Smooth muscle cell (in vitro differentiated cells): ENCODE results near the gene CTNS. TPM values are rescaled to one million over a fixed set of nuclear protein-coding genes. Genes with fewer than 3 reads are reported as not detected.

Source experiments
- DNase-seq: peaks from one replicate; lab custom pipeline; 2025; ENCODE audit not compliant: unreplicated experiment; lab: John Stamatoyannopoulos, UW
- H2AFZ ChIP-seq: fragments of 200-600 bp; sonication (generic); 2 replicates; pipeline ENCODE4 v1.6.0; 2016; ENCODE audit warnings: antibody characterized with exemption, low read depth, mild to moderate bottlenecking
- H3F3A ChIP-seq: fragments of 200-600 bp; sonication (generic); 2 replicates; pipeline ENCODE4 v1.6.0; 2017; ENCODE audit warnings: antibody characterized with exemption, low read depth
- H3K27ac ChIP-seq: fragments of 200-600 bp; sonication (generic); 2 replicates; pipeline ENCODE4 v1.5.1; 2016; ENCODE audit warnings: low read depth, mild to moderate bottlenecking
- H3K27me3 ChIP-seq: fragments of 200-600 bp; sonication (generic); 2 replicates; pipeline ENCODE4 v1.6.1; 2016; ENCODE audit warnings: low read depth, mild to moderate bottlenecking
- H3K36me3 ChIP-seq: fragments of 200-600 bp; sonication (generic); 2 replicates; pipeline ENCODE4 v1.5.1; 2016; ENCODE audit warnings: low read depth
- H3K4me1 ChIP-seq: fragments of 200-600 bp; sonication (generic); 2 replicates; pipeline ENCODE4 v1.5.1; 2016; ENCODE audit warnings: low read depth
- H3K4me2 ChIP-seq: fragments of 200-600 bp; sonication (generic); 2 replicates; pipeline ENCODE4 v1.6.0; 2016; ENCODE audit warnings: mild to moderate bottlenecking
- H3K4me3 ChIP-seq: fragments of 200-600 bp; sonication (generic); 2 replicates; pipeline ENCODE4 v1.5.1; 2016; ENCODE audit warnings: mild to moderate bottlenecking
- H3K79me2 ChIP-seq: fragments of 200-600 bp; sonication (generic); 2 replicates; pipeline ENCODE4 v1.6.0; 2016; ENCODE audit warnings: low read depth, mild to moderate bottlenecking
- H3K9ac ChIP-seq: fragments of 200-600 bp; sonication (generic); 2 replicates; pipeline ENCODE4 v1.6.0; 2016; ENCODE audit warnings: low read depth
- H3K9me3 ChIP-seq: fragments of 200-600 bp; sonication (generic); replicated peaks from 2 replicates; pipeline ENCODE4 v1.5.1; 2016; ENCODE audit warnings: low read depth
- H4K20me1 ChIP-seq: fragments of 200-600 bp; sonication (generic); 2 replicates; pipeline ENCODE4 v1.6.0; 2016; ENCODE audit warnings: low read depth
- CTCF ChIP-seq: fragments of 200-600 bp; sonication (generic); IDR thresholded peaks from 2 replicates; pipeline ENCODE4 v1.5.1; 2017; ENCODE audit warnings: borderline replicate concordance, mild to moderate bottlenecking, antibody characterized with exemption; ENCODE audit not compliant: insufficient read depth, poor library complexity, severe bottlenecking
- WGBS: methylation state at CpG from one replicate; pipeline ENCODE4 v1.1.7; 2016; ENCODE audit warnings: low lambda C conversion rate; 5-methylcytosine and 5-hydroxymethylcytosine counted together
- polyA plus RNA-seq: library from polyadenylated mRNA; unstranded; fragments of >200 nt; fragmentation: Nextera tagmentation; extraction: Ambion mirVana; gene quantifications from 2 replicates; pipeline ENCODE4 v1.2.1, GENCODE V29; 2016
- total RNA-seq: library from RNA; depleted of rRNA; stranded (reverse); fragments of >200 nt; gene quantifications from 2 replicates; pipeline ENCODE4 v1.2.3, GENCODE V29; 2014

CTNS gene
- 20.6 and 24.9 TPM in 2 replicates for total RNA-seq
- polyA plus RNA-seq, result 13.7 and 15.8 TPM in 2 replicates

GRCh38 chr17:3636154-3636907, at the start of gene CTNS, which contains the start of gene SHPK:
Gene CTNS, plus strand, starts transcription at chr17:3636760. Its CDS starts 3,447 bp downstream, at chr17:3640207.
Gene SHPK, minus strand, starts transcription at chr17:3636250. Its CDS starts 31 bp downstream, at chr17:3636219.
- H2AFZ ChIP-seq, result no peak within 1 kb of the TSS
- H3K27me3 ChIP-seq, result no peaks in the 10 kb centered on the region
- peak within 1 kb of the TSS; percentile 97 for H3K4me2 ChIP-seq
- peak within 1 kb of the TSS; percentile 67 for H3K27ac ChIP-seq
- peaks cover 6% of the 10 kb centered on the region for H3K4me1 ChIP-seq
- WGBS, result under 1% methylated on average over 63 of the region's 68 CpGs
- H3K4me3 ChIP-seq, result peak within 1 kb of the TSS; percentile 82
- H3K36me3 ChIP-seq, result no peaks in the 10 kb centered on the region
- H3K9ac ChIP-seq, result peak within 1 kb of the TSS; percentile 85
- H4K20me1 ChIP-seq, result no peaks in the 10 kb centered on the region
- H3F3A ChIP-seq, result no peaks in the 10 kb centered on the region
- H3K79me2 ChIP-seq, result peaks cover 8% of the 10 kb centered on the region
- no peaks in the 10 kb centered on the region for H3K9me3 ChIP-seq
- TF ChIP-seq CTCF, result no peak
- peak; percentile 83 for DNase-seq

GRCh38 chr17:3589784-3590183, 46.8 kb upstream of the CTNS start:
- Histone ChIP-seq H3K27ac (no peak overlapping the region), H4K20me1 (no peaks in the 10 kb centered on the region), H3K9ac (no peak overlapping the region), H3K4me1 (no peaks in the 10 kb centered on the region), H2AFZ (no peak overlapping the region), H3K27me3 (no peaks in the 10 kb centered on the region), H3K79me2 (no peaks in the 10 kb centered on the region), H3K4me2 (no peak overlapping the region), H3F3A (no peaks in the 10 kb centered on the region), H3K4me3 (no peak overlapping the region), H3K36me3 (no peaks in the 10 kb centered on the region), H3K9me3 (no peaks in the 10 kb centered on the region)
- 97% methylated on average over 22 of the region's 22 CpGs for WGBS
- no peak for TF ChIP-seq CTCF
- no peak for DNase-seq

- 97% methylated on average over 15 of the region's 15 CpGs for WGBS
- Histone ChIP-seq H3K27me3 (no peaks in the 10 kb centered on the region), H3K36me3 (no peaks in the 10 kb centered on the region), H3K4me3 (no peak overlapping the region), H3K4me2 (no peak overlapping the region), H4K20me1 (no peaks in the 10 kb centered on the region), H3K4me1 (no peaks in the 10 kb centered on the region), H3K9me3 (no peaks in the 10 kb centered on the region), H3F3A (no peaks in the 10 kb centered on the region), H3K79me2 (no peaks in the 10 kb centered on the region), H3K9ac (no peak overlapping the region), H3K27ac (no peak overlapping the region), H2AFZ (no peak overlapping the region)
- no peak for DNase-seq
- TF ChIP-seq CTCF, result no peak
Measured at GRCh38 chr17:3590231-3590630, 46.3 kb upstream of the CTNS start.

- no peaks in the 10 kb centered on the region for H3K79me2 ChIP-seq
- no peaks in the 10 kb centered on the region for H3K9me3 ChIP-seq
- no peaks in the 10 kb centered on the region for H3K4me1 ChIP-seq
- H3K4me2 ChIP-seq, result no peak overlapping the region
- H3K36me3 ChIP-seq, result no peaks in the 10 kb centered on the region
- DNase-seq, result no peak
- no peak overlapping the region for H2AFZ ChIP-seq
- H3K4me3 ChIP-seq, result no peak overlapping the region
- 97% methylated on average over 15 of the region's 15 CpGs for WGBS
- H3K27me3 ChIP-seq, result no peaks in the 10 kb centered on the region
- H3K27ac ChIP-seq, result no peak overlapping the region
- no peaks in the 10 kb centered on the region for H4K20me1 ChIP-seq
- no peaks in the 10 kb centered on the region for H3F3A ChIP-seq
- H3K9ac ChIP-seq, result no peak overlapping the region
- TF ChIP-seq CTCF, result no peak
Measured at GRCh38 chr17:3590768-3591167, 45.8 kb upstream of the CTNS start.
